T follicular helper cell (primary cell): ENCODE data around the gene STING1.
"Not testable (repeated sequence)": the region's sequence is repeated elsewhere in the genome, so short reads cannot be mapped to it uniquely, and the experiment has no call there.

ENCODE experiments used
- DNase-seq: peaks from one replicate; pipeline ENCODE4 v3.0.0-alpha.2; 2020; ENCODE audit warnings: low read depth
- total RNA-seq, 2 experiments: gene quantifications; one replicate each; lab custom pipeline; 2026; lab: John Stamatoyannopoulos, UW

Gene STING1
- 161 to 168 reads per million in 2 experiments for total RNA-seq

- DNase-seq: peak; percentile 45
Measured at GRCh38 chr5:139482050-139482889, at the start of gene STING1. Gene STING1 (minus strand): TSS chr5:139482758. CDS start chr5:139481704, 1,054 bp downstream.

GRCh38 chr5:139531772-139532169, 49.2 kb upstream of the STING1 start:
- DNase-seq: no peak

GRCh38 chr5:139530079-139530478, 47.5 kb upstream of the STING1 start:
- not testable (repeated sequence) for DNase-seq

GRCh38 chr5:139528695-139529094, 46.1 kb upstream of the STING1 start:
- DNase-seq: not testable (repeated sequence)

- not testable (repeated sequence) for DNase-seq
Measured at GRCh38 chr5:139527896-139528467, 45.4 kb upstream of the STING1 start.

GRCh38 chr5:139527090-139527470, 44.5 kb upstream of the STING1 start:
- DNase-seq: not testable (repeated sequence)

GRCh38 chr5:139526309-139527089, 43.9 kb upstream of the STING1 start:
- not testable (repeated sequence) for DNase-seq

GRCh38 chr5:139525586-139526308, 43.2 kb upstream of the STING1 start:
- DNase-seq: not testable (repeated sequence)

GRCh38 chr5:139524940-139525585, 42.5 kb upstream of the STING1 start:
- DNase-seq: no peak

GRCh38 chr5:139524446-139524845, 41.9 kb upstream of the STING1 start:
- no peak for DNase-seq

GRCh38 chr5:139523635-139524445, 41.3 kb upstream of the STING1 start:
- no peak for DNase-seq

- peak; percentile 80 for DNase-seq
Measured at GRCh38 chr5:139517683-139518564, 35.4 kb upstream of the STING1 start.

- DNase-seq: no peak
Measured at GRCh38 chr5:139514486-139514856, 31.9 kb upstream of the STING1 start.

GRCh38 chr5:139513852-139514485, 31.4 kb upstream of the STING1 start:
- DNase-seq: no peak

GRCh38 chr5:139513434-139513833, 30.9 kb upstream of the STING1 start:
- peak; percentile 72 for DNase-seq

GRCh38 chr5:139512786-139513390, 30.3 kb upstream of the STING1 start:
- no peak for DNase-seq

- not testable (repeated sequence) for DNase-seq
Measured at GRCh38 chr5:139504722-139505121, 22.2 kb upstream of the STING1 start.

- DNase-seq: not testable (repeated sequence)
Measured at GRCh38 chr5:139503879-139504278, 21.3 kb upstream of the STING1 start.
